ENCODE measurements around the gene SYT9.

DNA sequence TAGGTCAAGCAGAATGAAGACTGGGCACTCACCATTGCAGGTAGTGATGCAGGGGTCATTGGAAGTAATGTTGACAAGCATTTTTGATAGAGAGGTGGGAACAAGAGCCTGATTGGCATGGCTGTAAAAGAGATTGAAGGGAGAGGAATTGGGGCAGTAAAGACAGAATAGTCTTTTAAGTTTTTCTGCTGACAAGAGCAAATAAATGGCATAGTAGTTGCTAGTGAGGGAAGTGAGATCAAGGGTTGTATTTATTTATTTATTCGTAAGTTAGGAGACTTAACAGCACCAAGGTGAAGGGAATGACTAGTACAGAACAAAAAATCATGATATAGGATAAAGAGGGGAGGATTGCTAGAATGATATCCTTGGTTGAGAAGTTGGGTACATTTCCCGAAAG is 11.0 kb downstream of the SYT9 start:
- TF ChIP-seq WHSC1 (IDR thresholded peaks at IDR 0.05; ENCODE audit: low read length) = no peak
- TF ChIP-seq KAT2B (IDR thresholded peaks at IDR 0.05; ENCODE audit: low read depth, low read length) = no peak
- TF ChIP-seq PYGO2 (tag; IDR thresholded peaks at IDR 0.05) = no peak
- TF ChIP-seq CC2D1A (IDR thresholded peaks at IDR 0.05) = no peak
- no peak for TF ChIP-seq ZNF175 (CRISPR knock-in tag; IDR thresholded peaks at IDR 0.05; ENCODE audit: low read depth)
- no peak for TF ChIP-seq NR2C2 (CRISPR knock-in tag; IDR thresholded peaks at IDR 0.05)
- no peak for TF ChIP-seq NR2C2 (tag; IDR thresholded peaks at IDR 0.05)
- TF ChIP-seq, protein P1, sequence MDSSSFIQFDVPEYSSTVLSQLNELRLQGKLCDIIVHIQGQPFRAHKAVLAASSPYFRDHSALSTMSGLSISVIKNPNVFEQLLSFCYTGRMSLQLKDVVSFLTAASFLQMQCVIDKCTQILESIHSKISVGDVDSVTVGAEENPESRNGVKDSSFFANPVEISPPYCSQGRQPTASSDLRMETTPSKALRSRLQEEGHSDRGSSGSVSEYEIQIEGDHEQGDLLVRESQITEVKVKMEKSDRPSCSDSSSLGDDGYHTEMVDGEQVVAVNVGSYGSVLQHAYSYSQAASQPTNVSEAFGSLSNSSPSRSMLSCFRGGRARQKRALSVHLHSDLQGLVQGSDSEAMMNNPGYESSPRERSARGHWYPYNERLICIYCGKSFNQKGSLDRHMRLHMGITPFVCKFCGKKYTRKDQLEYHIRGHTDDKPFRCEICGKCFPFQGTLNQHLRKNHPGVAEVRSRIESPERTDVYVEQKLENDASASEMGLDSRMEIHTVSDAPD (CRISPR knock-in tag; IDR thresholded peaks at IDR 0.05) = no peak
